Measurements from ENCODE around the gene SARDH.

Gene SARDH

GRCh38 chr9:133704711-133705181 is 33.4 kb downstream of the SARDH start:
- no peak for DNase-seq (ENCODE audit: low read depth in 3 of 3, low spot score in 1 of 3)

- no peak for DNase-seq (ENCODE audit: low read depth in 3 of 3, low spot score in 1 of 3)
Observed at GRCh38 chr9:133703591-133704399, 34.4 kb downstream of the SARDH start.

GRCh38 chr9:133702798-133703590 is 35.2 kb downstream of the SARDH start:
- DNase-seq (ENCODE audit: low read depth in 3 of 3, low spot score in 1 of 3) = peak in 1 of 3 donors; percentile 18

GRCh38 chr9:133701981-133702797 is 36.0 kb downstream of the SARDH start:
- peak; percentile 40 to 55 (median 47) for DNase-seq (ENCODE audit: low read depth in 3 of 3, low spot score in 1 of 3)

- DNase-seq (ENCODE audit: low read depth in 3 of 3, low spot score in 1 of 3) = peak in 2 of 3 donors; percentile 23 to 40
Observed at GRCh38 chr9:133701321-133701980, 36.7 kb downstream of the SARDH start.

- DNase-seq (ENCODE audit: low read depth in 3 of 3, low spot score in 1 of 3) = no peak
Observed at GRCh38 chr9:133700819-133701320, 37.3 kb downstream of the SARDH start.

GRCh38 chr9:133699546-133699945 is 38.6 kb downstream of the SARDH start:
- no peak for DNase-seq (ENCODE audit: low read depth in 3 of 3, low spot score in 1 of 3)

GRCh38 chr9:133696071-133696472 is 42.1 kb downstream of the SARDH start:
- DNase-seq (ENCODE audit: low read depth in 3 of 3, low spot score in 1 of 3) = no peak

GRCh38 chr9:133694686-133695085 is 43.5 kb downstream of the SARDH start:
- DNase-seq (ENCODE audit: low read depth in 3 of 3, low spot score in 1 of 3) = no peak

- no peak for DNase-seq (ENCODE audit: low read depth in 3 of 3, low spot score in 1 of 3)
Observed at GRCh38 chr9:133693703-133694529, 44.2 kb downstream of the SARDH start.

- DNase-seq (ENCODE audit: low read depth in 3 of 3, low spot score in 1 of 3) = no peak
Observed at GRCh38 chr9:133693116-133693515, 45.0 kb downstream of the SARDH start.

- DNase-seq (ENCODE audit: low read depth in 3 of 3, low spot score in 1 of 3) = no peak
Observed at GRCh38 chr9:133692364-133692985, 45.7 kb downstream of the SARDH start.

- no peak for DNase-seq (ENCODE audit: low read depth in 3 of 3, low spot score in 1 of 3)
Observed at GRCh38 chr9:133691626-133692363, 46.4 kb downstream of the SARDH start.

GRCh38 chr9:133691191-133691590 is 47.0 kb downstream of the SARDH start:
- no peak for DNase-seq (ENCODE audit: low read depth in 3 of 3, low spot score in 1 of 3)

GRCh38 chr9:133690081-133690561 is 48.0 kb downstream of the SARDH start:
- no peak for DNase-seq (ENCODE audit: low read depth in 3 of 3, low spot score in 1 of 3)

GRCh38 chr9:133689151-133689763 is 48.9 kb downstream of the SARDH start:
- DNase-seq (ENCODE audit: low read depth in 3 of 3, low spot score in 1 of 3) = no peak

GRCh38 chr9:133687856-133688761 is 50.0 kb downstream of the SARDH start:
- DNase-seq (ENCODE audit: low read depth in 3 of 3, low spot score in 1 of 3) = no peak
